Measurements from ENCODE around the gene PSG5.
"Not testable (repeated sequence)": the region's sequence is repeated elsewhere in the genome, so short reads cannot be mapped to it uniquely, and the experiment has no call there.

The PSG5 gene

GRCh38 chr19:43186311-43186935, at the start of gene PSG5:
Gene PSG5 (minus strand): TSS chr19:43186536. CDS start chr19:43186405, 131 bp downstream.
- H2AFZ ChIP-seq (ENCODE audit: low read length); H3K4me2 ChIP-seq (ENCODE audit: low read depth, low read length); H3F3A ChIP-seq (ENCODE audit: insufficient read depth, low read length); H4K20me1 ChIP-seq (ENCODE audit: insufficient read depth, low read length); H3K27me3 ChIP-seq (replicated peaks; ENCODE audit: insufficient read depth, low read length); H3K4me1 ChIP-seq (ENCODE audit: low read length); DNase-seq; H3K27ac ChIP-seq (ENCODE audit: low read length); H3K4me3 ChIP-seq (ENCODE audit: low read length); H3K9ac ChIP-seq (ENCODE audit: low read length); H3K36me3 ChIP-seq (replicated peaks; ENCODE audit: insufficient read depth, low read length); H3K79me2 ChIP-seq (ENCODE audit: low read length); H3K9me2 ChIP-seq (replicated peaks; ENCODE audit: insufficient read depth, low read length); H3K9me3 ChIP-seq (replicated peaks; ENCODE audit: insufficient read depth, low read length): not testable (repeated sequence)

DNA sequence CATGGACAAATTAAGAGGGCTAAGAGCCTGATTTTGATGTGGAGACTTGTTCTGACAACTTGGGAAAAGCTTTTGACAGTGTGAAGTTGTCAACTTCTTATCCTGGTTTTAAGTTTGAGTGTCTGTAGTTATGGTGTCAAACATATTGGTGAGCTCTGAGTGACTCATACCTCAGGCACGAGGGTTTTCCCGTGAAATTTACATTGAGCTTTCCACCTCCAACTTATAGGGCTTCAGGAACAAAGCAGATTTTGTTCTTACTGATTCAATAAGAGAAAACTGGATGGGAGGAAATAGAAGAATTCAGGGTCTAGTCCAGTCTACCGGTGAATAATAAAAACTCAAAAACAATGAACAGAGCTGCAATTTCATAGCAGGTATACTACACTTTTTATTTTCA, 49.4 kb upstream of the PSG5 start:
- not testable (repeated sequence) for H3K9me2 ChIP-seq (replicated peaks; ENCODE audit: insufficient read depth, low read length); H2AFZ ChIP-seq (ENCODE audit: low read length); H3K9ac ChIP-seq (ENCODE audit: low read length); H3F3A ChIP-seq (ENCODE audit: insufficient read depth, low read length); H3K36me3 ChIP-seq (replicated peaks; ENCODE audit: insufficient read depth, low read length); H3K27ac ChIP-seq (ENCODE audit: low read length); H3K79me2 ChIP-seq (ENCODE audit: low read length); H3K27me3 ChIP-seq (replicated peaks; ENCODE audit: insufficient read depth, low read length); H3K4me1 ChIP-seq (ENCODE audit: low read length); H4K20me1 ChIP-seq (ENCODE audit: insufficient read depth, low read length); H3K9me3 ChIP-seq (replicated peaks; ENCODE audit: insufficient read depth, low read length); H3K4me2 ChIP-seq (ENCODE audit: low read depth, low read length); H3K4me3 ChIP-seq (ENCODE audit: low read length); DNase-seq

- TF ChIP-seq EZH2phosphoT487 (IDR thresholded peaks at IDR 0.05; ENCODE audit: low read length) = no peak
- TF ChIP-seq CTCF (IDR thresholded peaks at IDR 0.05; ENCODE audit: low read length) = peak; percentile 61
- Histone ChIP-seq H3K4me2 (ENCODE audit: low read depth, low read length) (no peak overlapping the region), H3K9ac (ENCODE audit: low read length) (no peak overlapping the region), H4K20me1 (ENCODE audit: insufficient read depth, low read length) (no peaks in the 10 kb centered on the region), H3K9me3 (replicated peaks; ENCODE audit: insufficient read depth, low read length) (no peaks in the 10 kb centered on the region), H3K4me1 (ENCODE audit: low read length) (no peaks in the 10 kb centered on the region), H3K27me3 (replicated peaks; ENCODE audit: insufficient read depth, low read length) (no peaks in the 10 kb centered on the region), H3K9me2 (replicated peaks; ENCODE audit: insufficient read depth, low read length) (no peaks in the 10 kb centered on the region), H3F3A (ENCODE audit: insufficient read depth, low read length) (no peaks in the 10 kb centered on the region), H3K4me3 (ENCODE audit: low read length) (no peak overlapping the region), H3K27ac (ENCODE audit: low read length) (no peak overlapping the region), H3K79me2 (ENCODE audit: low read length) (no peaks in the 10 kb centered on the region), H2AFZ (ENCODE audit: low read length) (no peak overlapping the region), H3K36me3 (replicated peaks; ENCODE audit: insufficient read depth, low read length) (no peaks in the 10 kb centered on the region)
- DNase-seq = peak; percentile 47
These were observed 43.0 kb upstream of the PSG5 start for GRCh38 chr19:43229315-43229714.

DNA sequence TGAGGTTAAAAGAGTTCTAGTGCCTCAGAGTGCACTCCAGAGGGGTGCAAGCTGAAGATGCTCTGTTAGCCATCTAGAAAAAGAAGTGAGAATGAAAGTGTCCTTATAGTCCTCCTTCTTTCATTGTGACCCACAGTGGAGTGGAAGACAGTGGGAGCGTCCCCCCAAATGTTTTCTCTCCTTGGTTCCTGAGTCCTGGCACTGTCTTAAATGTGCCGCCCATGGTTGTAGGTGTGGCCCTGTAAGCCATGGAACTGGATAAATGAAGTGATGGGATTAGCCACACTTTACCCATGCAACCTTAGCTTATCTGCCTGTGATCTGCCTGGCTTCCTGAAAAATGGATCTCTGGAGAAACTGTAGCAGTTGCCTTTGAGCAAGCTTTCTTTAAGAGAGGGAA, 42.4 kb upstream of the PSG5 start:
- H3K4me2 ChIP-seq (ENCODE audit: low read depth, low read length) = not testable (repeated sequence)

DNA sequence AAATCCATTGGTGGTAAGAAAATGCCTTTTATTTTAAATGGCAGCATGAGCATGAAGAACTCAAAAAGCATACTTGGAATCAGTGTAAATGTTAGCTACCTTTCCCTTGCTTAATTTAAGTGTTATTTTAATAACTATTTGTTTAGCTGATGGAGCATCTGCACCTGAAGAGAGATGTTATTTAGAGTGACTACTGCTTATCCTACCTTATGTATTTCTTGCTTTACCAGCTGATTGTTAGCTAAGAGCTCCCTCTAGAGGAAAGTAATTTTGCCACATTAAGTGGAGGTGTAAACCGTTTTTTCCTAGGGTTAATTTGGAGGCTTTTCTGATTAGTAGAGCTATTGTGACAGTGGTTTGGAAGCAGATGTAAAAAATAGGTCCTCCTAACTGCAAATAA, 40.6 kb upstream of the PSG5 start:
- peak; percentile 11; the same call in 1 of the 2 replicates for TF ChIP-seq CTCF (IDR thresholded peaks at IDR 0.05; ENCODE audit: low read length)
- H4K20me1 ChIP-seq (ENCODE audit: insufficient read depth, low read length) = not testable (repeated sequence)

More for the DNA sequence above, 42.4 kb upstream of the PSG5 start:
- H3K9me3 ChIP-seq (replicated peaks; ENCODE audit: insufficient read depth, low read length); H2AFZ ChIP-seq (ENCODE audit: low read length); H4K20me1 ChIP-seq (ENCODE audit: insufficient read depth, low read length); H3K79me2 ChIP-seq (ENCODE audit: low read length); H3K27ac ChIP-seq (ENCODE audit: low read length); H3K36me3 ChIP-seq (replicated peaks; ENCODE audit: insufficient read depth, low read length); H3F3A ChIP-seq (ENCODE audit: insufficient read depth, low read length); H3K4me3 ChIP-seq (ENCODE audit: low read length); H3K9me2 ChIP-seq (replicated peaks; ENCODE audit: insufficient read depth, low read length); H3K27me3 ChIP-seq (replicated peaks; ENCODE audit: insufficient read depth, low read length); H3K9ac ChIP-seq (ENCODE audit: low read length); DNase-seq; H3K4me1 ChIP-seq (ENCODE audit: low read length): not testable (repeated sequence)

More for the DNA sequence above, 40.6 kb upstream of the PSG5 start:
- not testable (repeated sequence) for DNase-seq; H3K4me1 ChIP-seq (ENCODE audit: low read length); H3K4me3 ChIP-seq (ENCODE audit: low read length); H3F3A ChIP-seq (ENCODE audit: insufficient read depth, low read length); H2AFZ ChIP-seq (ENCODE audit: low read length); H3K79me2 ChIP-seq (ENCODE audit: low read length); H3K9me2 ChIP-seq (replicated peaks; ENCODE audit: insufficient read depth, low read length); H3K27me3 ChIP-seq (replicated peaks; ENCODE audit: insufficient read depth, low read length); H3K4me2 ChIP-seq (ENCODE audit: low read depth, low read length); H3K27ac ChIP-seq (ENCODE audit: low read length); H3K9ac ChIP-seq (ENCODE audit: low read length); H3K9me3 ChIP-seq (replicated peaks; ENCODE audit: insufficient read depth, low read length); H3K36me3 ChIP-seq (replicated peaks; ENCODE audit: insufficient read depth, low read length)
